Left renal cortex interstitium (tissue), 4 donors: Measurements from ENCODE around the gene AP3S2. TPM values are rescaled to one million over a fixed set of nuclear protein-coding genes. Genes with fewer than 3 reads are reported as not detected.
A peak's percentile ranks its signal among the peaks of the same experiment; 100 is the strongest.
"Not testable (repeated sequence)": the region's sequence is repeated elsewhere in the genome, so short reads cannot be mapped to it uniquely, and the experiment has no call there.

Source experiments
- DNase-seq, 4 donors: peaks; one replicate each; pipeline ENCODE4 v3.0.0-alpha.2; 2013; ENCODE audit warnings: low read depth in 4 of 4, low spot score in 2 of 4, missing footprints in 1 of 4
- polyA plus RNA-seq, 4 donors: library from polyadenylated mRNA; unstranded; fragments of 120-200 nt; gene quantifications; one replicate each; pipeline ENCODE4 v1.2.1, GENCODE V29; 2013; ENCODE audit not compliant: insufficient read length in 4 of 4

AP3S2 gene
- polyA plus RNA-seq, 4 donors, result 40.3 to 47.0 (median 41.9) TPM

DNA sequence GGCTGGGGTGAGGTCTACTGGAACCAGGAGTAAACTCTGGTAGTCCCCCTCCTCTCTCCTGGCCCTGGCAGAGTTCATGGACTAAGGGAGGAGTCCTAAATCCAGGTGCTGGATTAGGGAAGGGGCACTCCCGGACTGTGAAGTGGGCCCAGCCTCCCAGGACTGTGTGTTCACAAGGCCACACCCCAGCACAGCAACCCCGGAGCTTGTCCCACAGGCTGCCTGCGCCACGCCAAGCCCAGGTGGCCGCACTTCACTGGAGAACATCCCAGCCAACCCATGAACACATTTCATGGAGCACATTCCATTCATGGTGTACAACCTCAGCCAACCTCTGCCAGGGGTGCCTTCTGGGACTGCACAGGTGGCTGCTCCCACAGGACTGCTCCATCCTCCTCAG lies 10.7 kb upstream of the AP3S2 start:
- DNase-seq, result no peak

- DNase-seq, result no peak
Observed at GRCh38 chr15:89903858-89904130, 10.0 kb upstream of the AP3S2 start.

- DNase-seq, result no peak
Observed at GRCh38 chr15:89903015-89903857, 9.4 kb upstream of the AP3S2 start.

- no peak for DNase-seq
Observed at GRCh38 chr15:89900849-89901248, 7.1 kb upstream of the AP3S2 start.

GRCh38 chr15:89899951-89900567 lies 6.3 kb upstream of the AP3S2 start:
- DNase-seq, result no peak

DNA sequence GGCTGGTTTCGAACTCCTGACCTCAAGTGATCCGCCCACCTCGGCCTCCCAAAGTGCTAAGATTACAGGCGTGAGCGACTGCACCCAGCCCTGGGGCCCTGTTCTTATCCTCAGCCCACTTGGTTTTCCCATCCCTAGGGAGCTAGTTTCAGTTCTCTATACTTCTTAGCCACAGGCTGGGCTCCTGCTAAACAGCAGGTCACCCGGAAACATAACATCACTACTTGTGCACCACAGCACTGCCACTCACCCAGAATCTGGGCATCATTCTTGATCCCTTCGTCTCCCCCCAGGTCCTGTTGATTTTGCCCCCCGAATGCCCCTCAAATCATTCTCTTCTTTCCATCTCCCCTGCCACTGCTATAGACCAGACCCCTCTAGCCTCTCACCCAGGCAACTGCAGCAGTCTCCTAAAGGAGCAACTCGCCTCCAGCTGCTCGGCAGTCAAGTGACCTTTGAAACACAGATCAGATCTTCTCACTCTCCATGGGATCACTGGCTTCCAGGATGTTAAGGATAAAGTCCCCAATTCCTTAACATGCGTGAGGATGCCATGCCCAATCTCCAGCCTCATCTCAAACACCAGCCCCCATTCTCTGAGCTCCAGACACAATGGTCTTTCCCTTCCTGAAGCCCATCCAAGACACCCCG lies 5.6 kb upstream of the AP3S2 start:
- DNase-seq, result no peak

DNA sequence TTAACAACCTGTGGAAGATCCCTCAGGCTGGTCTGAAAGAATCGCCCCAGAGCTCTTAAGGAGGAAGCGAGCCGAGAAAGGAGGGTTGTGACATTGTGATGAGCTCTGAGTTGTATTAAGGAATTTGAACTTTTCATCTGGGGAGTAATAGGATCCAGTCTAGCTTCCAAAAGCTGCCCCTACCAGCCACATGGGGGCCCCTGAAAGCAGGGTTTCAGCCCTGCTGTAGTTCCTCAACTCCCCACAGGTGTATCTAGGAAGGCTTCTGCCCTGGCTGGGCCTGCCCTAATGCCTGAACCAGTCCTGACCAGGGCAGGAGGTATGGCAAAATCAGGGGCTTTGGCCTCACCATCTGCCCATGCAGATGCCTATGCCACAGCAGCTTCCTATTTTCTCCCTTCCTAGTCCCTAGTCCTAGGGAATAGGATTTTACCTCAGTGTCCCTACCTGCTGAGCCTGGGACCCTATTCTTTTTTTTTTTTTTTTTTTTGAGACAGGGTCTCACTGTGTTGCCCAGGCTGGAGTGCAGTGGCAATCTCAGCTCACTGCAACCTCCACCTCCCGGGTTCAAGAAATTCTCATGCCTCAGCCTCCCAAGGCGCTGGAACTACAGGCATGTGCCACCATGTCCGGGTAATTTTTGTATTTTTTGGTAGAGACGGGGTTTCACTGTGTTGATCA lies 5.0 kb upstream of the AP3S2 start:
- DNase-seq, result no peak

DNA sequence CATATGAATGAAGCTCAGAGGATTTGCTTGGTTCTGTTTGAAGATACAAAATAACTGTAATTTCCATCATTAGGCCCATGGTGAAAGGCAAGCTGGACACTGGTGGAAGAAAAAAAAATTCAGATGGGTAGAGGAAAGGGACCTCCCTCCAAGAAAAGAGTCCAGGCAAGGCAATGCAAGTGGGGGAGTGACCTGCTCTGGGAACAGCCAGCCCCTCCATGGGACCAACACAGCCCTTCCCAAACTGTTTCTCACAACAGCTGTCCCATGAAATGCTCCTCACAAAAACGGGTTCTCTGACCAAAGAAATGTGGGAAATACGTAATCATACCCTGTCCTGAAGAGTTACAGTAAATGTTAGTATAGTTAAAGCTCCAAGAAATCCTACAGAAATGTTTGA lies 4.4 kb upstream of the AP3S2 start:
- DNase-seq, result no peak

DNA sequence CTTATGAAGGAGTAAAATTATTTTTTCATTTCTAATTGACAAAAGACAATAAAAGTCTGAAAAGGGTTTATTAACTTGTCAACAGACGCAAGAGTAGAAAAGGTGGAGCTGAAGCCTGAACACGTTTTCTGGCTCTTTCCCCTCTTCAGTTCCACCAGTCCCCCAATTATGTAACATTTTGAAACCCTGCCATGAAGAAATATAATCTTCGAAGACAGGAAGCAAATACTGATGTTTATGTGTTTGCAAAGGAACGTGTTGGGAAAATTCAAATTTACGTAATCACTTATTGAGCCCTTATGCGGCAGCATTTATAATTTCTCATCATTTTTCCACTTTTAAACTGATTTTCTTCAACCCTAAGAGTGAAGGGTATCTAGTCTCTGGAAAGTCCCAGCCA lies 767 bp downstream of the AP3S2 start:
- no peak for DNase-seq

GRCh38 chr15:89888214-89888804 lies 5.5 kb downstream of the AP3S2 start:
- DNase-seq, result no peak

DNA sequence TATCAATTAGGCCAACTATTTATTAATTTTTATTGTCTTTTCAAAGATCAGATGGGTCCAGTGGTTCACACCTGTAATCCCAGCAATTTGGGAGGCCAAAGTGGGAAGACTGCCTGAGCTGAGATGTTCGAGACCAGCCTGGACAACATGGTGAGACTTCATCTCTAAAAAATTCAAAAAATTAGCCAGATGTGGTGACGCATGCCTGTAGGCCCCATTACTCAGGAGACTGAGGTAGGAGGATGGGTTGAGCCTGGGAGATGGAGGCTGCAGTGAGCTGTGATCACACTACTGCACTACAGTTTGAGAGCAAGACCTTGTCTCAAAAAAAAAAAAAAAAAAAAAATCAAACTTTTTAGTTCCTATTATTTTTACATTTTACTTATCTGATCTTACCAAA lies 8.2 kb downstream of the AP3S2 start:
- no peak for DNase-seq

DNA sequence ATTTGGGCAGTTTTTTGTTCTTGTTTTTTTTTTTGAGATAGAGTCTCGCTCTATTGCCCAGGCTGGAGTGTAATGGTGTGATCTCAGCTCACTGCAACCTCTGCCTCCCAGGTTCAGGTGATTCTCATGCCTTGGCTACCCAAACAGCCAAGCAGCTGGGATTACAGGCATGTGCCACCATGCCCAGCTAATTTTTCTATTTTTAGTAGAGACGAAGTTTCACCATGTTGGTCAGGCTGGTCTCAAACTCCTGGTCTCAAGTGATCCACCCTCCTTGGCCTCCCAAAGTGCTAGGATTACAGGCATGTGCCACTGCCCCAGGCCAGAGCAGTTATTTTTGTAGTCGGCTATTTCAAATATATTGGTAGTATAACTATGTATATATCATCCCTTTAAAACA lies 8.6 kb downstream of the AP3S2 start:
- DNase-seq, result not testable (repeated sequence)

DNA sequence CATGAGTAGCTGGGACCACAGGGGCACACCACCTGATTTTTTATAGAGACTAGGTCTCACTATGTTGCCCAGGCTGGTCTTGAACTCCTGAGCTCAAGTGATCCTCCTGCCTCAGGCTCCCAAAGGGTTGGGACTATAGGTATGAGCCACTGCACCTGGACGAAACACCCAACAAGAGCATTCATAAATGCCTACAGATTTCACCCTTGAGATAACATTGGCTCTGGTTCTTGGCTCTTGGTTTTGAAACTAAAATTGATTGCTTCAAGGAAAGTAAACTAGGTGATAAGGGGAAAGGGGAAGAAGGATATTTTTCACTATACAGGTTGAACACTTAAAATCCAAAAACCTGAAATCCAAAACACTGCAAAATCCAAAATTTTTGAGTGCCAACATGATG lies 10.3 kb downstream of the AP3S2 start:
- DNase-seq, result no peak

DNA sequence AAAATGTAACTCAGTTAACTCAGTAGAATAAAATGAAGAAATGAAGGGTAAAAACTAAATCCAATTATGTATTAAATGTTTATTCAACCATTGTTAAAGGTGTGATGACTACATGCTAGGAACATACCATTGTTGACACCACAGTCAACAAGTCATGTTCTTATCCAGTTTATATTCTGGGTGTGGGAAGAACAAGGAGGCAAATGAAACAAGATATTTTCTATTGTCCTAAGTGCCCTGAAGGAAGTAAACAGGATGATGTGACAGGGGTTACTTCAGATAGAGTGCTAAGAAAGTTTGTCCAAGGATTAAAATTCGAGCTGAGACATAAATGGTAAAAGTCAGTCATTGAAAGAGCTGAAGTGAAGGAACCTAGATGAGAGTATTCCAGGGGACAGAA lies 13.1 kb downstream of the AP3S2 start:
- DNase-seq, result no peak

DNA sequence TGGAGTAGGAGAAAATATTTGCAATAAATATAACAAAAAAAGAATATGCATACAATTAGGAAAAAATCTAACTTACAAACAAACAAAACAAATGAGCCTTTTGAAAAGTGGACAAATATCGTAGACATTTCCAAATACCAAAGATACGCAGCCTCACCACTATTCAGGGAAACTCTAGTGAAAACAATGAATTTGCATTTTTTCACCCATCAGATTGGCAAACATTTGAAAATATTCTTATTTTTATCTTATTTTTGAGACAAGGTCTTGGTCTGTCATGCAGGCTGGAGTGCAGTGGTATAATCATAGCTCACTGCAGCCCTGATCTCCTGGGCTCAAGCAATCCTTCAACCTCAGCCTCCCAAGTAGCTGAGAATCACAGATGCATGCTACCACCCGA lies 15.5 kb downstream of the AP3S2 start:
- DNase-seq, result no peak

- no peak for DNase-seq
Observed at GRCh38 chr15:89877083-89877425, 16.7 kb downstream of the AP3S2 start.

GRCh38 chr15:89876396-89877082 lies 17.3 kb downstream of the AP3S2 start:
- no peak for DNase-seq

GRCh38 chr15:89875741-89876140 lies 18.1 kb downstream of the AP3S2 start:
- no peak for DNase-seq

- peak in 3 of 4 donors; percentile 34 to 59 (median 54) for DNase-seq
Observed at GRCh38 chr15:89874926-89875564, 18.7 kb downstream of the AP3S2 start.

DNA sequence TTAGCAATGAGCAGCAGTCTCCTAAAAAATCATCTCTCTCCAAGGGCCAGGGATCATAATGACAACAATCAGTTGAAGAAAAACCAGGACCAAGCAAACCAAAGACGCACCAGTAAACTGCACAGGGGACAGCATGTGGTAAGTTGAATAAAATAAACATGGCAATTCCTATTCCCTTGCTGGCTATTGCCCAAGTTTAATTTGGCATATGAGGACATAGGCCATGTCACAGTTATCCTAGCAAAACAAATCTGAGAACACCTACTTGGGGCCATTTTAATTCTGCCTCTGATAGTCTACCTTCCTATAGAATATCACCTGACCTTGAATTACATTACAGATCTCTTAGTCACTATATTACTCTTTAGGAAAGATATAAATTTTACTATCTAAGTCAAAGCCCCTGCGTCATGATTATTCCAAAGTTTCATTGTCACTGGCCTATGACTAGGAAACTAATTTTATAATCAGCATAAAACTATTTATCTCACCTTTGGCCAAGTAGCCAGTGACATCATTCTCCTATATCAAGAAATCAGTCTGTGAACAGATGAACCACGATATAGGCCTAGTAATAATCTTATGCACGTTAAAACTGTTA lies 23.0 kb downstream of the AP3S2 start:
- DNase-seq, result no peak
